MCF 10A (cell line): ENCODE data around the gene LSR. TPM values are rescaled to one million over a fixed set of nuclear protein-coding genes. Genes with fewer than 3 reads are reported as not detected.

Experiments
- BruUV-seq: library from RNA; stranded (reverse); fragments of 400-500 nt; replicated peaks from 2 replicates; lab custom pipeline; 2021; lab: Mats Ljungman, UMichigan
- CTCF ChIA-PET: fragments of 300-600 bp; sonication (Branson Sonifier 250); formaldehyde crosslinking; extraction: SDS; loops from one replicate; lab custom pipeline; 2021; ENCODE audit warnings: antibody characterized with exemption, inconsistent platforms; lab: Yijun Ruan, JAX
- POLR2A ChIA-PET: fragments of 300-600, 350-650 bp; sonication (Branson Sonifier 250); formaldehyde crosslinking; extraction: SDS; loops from one replicate; lab custom pipeline; 2020; ENCODE audit warnings: antibody characterized with exemption, inconsistent platforms; lab: Yijun Ruan, JAX
- DNase-seq: peaks from one replicate; pipeline ENCODE4 v3.0.0-alpha.2; 2018; ENCODE audit not compliant: unreplicated experiment
- H3K27ac Mint-ChIP-seq: one replicate; pipeline ENCODE4 v1.8.0; 2022; ENCODE audit warnings: mild to moderate bottlenecking, low read depth, mixed read lengths; ENCODE audit not compliant: unreplicated experiment
- H3K27me3 Mint-ChIP-seq: one replicate; pipeline ENCODE4 v1.8.0; 2022; ENCODE audit warnings: mixed read lengths; ENCODE audit not compliant: insufficient read depth, unreplicated experiment
- H3K36me3 Mint-ChIP-seq: one replicate; pipeline ENCODE4 v1.8.0; 2022; ENCODE audit warnings: mild to moderate bottlenecking, moderate library complexity, mixed read lengths; ENCODE audit not compliant: insufficient read depth, unreplicated experiment
- H3K4me1 Mint-ChIP-seq: one replicate; pipeline ENCODE4 v1.8.0; 2022; ENCODE audit warnings: mixed read lengths; ENCODE audit not compliant: insufficient read depth, unreplicated experiment
- H3K4me3 Mint-ChIP-seq: one replicate; pipeline ENCODE4 v1.8.0; 2022; ENCODE audit warnings: mild to moderate bottlenecking, moderate library complexity, mixed read lengths; ENCODE audit not compliant: unreplicated experiment
- H3K9me3 Mint-ChIP-seq: one replicate; pipeline ENCODE4 v1.8.0; 2022; ENCODE audit warnings: mixed read lengths; ENCODE audit not compliant: unreplicated experiment
- CTCF ChIP-seq: fragments of 200-600 bp; IDR thresholded peaks from one replicate; pipeline ENCODE4 v1.8.0; 2022; ENCODE audit warnings: antibody characterized with exemption, mild to moderate bottlenecking; ENCODE audit not compliant: unreplicated experiment
- intact Hi-C: fragments of 100-400 bp; cut with micrococcal nuclease; formaldehyde crosslinking; loops from 2 replicates; pipeline ENCODE4 v1.14.1; 2022
- total RNA-seq: library from RNA; stranded (reverse); gene quantifications from 2 replicates; pipeline ENCODE4 v1.2.3, GENCODE V29; 2022

LSR gene
- total RNA-seq, 1 experiment from 2014 or later: 64.1 TPM

- Mint-ChIP-seq H3K27ac (no peak overlapping the region), H3K36me3 (no peaks in the 10 kb centered on the region), H3K4me3 (no peak overlapping the region), H3K27me3 (peaks cover 12% of the 10 kb centered on the region), H3K4me1 (no peaks in the 10 kb centered on the region), H3K9me3 (no peaks in the 10 kb centered on the region)
- ChIA-PET POLR2A (no interaction called here), CTCF (interaction anchor here (0.6 kb wide), 2 partner anchors 12 to 245 kb away, joined by 3 read pairs; no protein-coding TSS in a partner anchor)
- BruUV-seq: no TSS peak
- no peak for DNase-seq
- TF ChIP-seq CTCF: no peak
- intact Hi-C loops: no loop called here
Observed at GRCh38 chr19:35303357-35303915, 54.6 kb downstream of the LSR start.

DNA sequence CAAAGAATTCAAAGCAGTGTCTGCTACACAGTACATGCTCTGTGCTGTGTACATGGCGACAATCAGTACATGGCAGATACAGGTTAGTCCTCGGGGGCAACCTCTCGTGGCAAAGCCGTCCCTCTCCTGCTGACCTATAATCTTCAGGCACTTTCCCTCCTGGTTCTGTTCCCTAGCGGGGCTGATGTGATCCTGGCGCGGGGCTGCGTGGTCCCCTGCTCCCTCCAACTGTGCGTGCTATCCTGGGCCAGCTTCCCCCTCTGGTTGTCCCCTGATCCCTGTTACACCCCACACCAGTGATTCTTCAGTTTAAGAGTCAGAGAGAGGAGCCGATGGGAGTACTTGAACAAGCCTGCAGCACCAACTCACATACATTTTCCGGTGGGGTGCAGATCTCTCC, 55.2 kb downstream of the LSR start:
- ChIA-PET POLR2A (no interaction called here), CTCF (interaction anchor here (0.6 kb wide), 1 partner anchor 13 kb away, joined by 3 read pairs; no protein-coding TSS in a partner anchor)
- no peak for DNase-seq
- H3K4me3 Mint-ChIP-seq: no peak overlapping the region
- H3K9me3 Mint-ChIP-seq: no peaks in the 10 kb centered on the region
- H3K4me1 Mint-ChIP-seq: no peaks in the 10 kb centered on the region
- intact Hi-C loops: no loop called here
- no TSS peak for BruUV-seq
- no peak for TF ChIP-seq CTCF
- no peaks in the 10 kb centered on the region for H3K36me3 Mint-ChIP-seq
- peaks cover 12% of the 10 kb centered on the region for H3K27me3 Mint-ChIP-seq
- no peak overlapping the region for H3K27ac Mint-ChIP-seq

DNA sequence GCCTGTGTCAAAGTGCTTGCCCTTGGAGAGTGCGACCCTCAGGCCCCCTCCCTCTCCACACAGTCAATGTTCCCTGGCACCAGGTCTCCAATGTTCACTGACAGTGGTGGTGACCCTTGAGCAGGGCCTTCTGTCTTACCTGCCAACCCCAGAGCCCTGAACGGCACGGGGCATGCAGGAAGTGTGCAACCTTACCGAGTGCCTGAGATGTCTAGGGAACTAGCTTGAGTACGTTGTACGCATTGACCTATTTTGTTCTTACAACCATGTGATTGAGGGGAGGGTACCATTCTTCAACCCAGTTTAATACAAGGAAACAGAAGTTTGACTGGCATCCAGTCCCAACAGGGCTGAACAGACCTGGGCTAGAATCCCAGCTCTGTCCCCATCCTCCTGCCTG, 56.4 kb downstream of the LSR start:
- no peak overlapping the region for H3K4me3 Mint-ChIP-seq
- H3K36me3 Mint-ChIP-seq: no peaks in the 10 kb centered on the region
- ChIA-PET CTCF (interaction anchor here (0.5 kb wide), 1 partner anchor 21 kb away, joined by 3 read pairs; no protein-coding TSS in a partner anchor), POLR2A (no interaction called here)
- TF ChIP-seq CTCF: no peak
- no TSS peak for BruUV-seq
- no peak overlapping the region for H3K27ac Mint-ChIP-seq
- H3K9me3 Mint-ChIP-seq: no peaks in the 10 kb centered on the region
- H3K4me1 Mint-ChIP-seq: no peaks in the 10 kb centered on the region
- no peak for DNase-seq
- H3K27me3 Mint-ChIP-seq: peaks cover 12% of the 10 kb centered on the region
- intact Hi-C loops: no loop called here

- peaks cover 12% of the 10 kb centered on the region for H3K27me3 Mint-ChIP-seq
- H3K9me3 Mint-ChIP-seq: no peaks in the 10 kb centered on the region
- ChIA-PET CTCF (interaction anchor here (0.5 to 1.4 kb wide), 2 partner anchors 9 to 71 kb away, joined by 3 to 4 read pairs; no protein-coding TSS in a partner anchor), POLR2A (no interaction called here)
- TF ChIP-seq CTCF: no peak
- no TSS peak for BruUV-seq
- no peaks in the 10 kb centered on the region for H3K4me1 Mint-ChIP-seq
- DNase-seq: peak; percentile 24
- no peak overlapping the region for H3K27ac Mint-ChIP-seq
- H3K36me3 Mint-ChIP-seq: no peaks in the 10 kb centered on the region
- H3K4me3 Mint-ChIP-seq: no peak overlapping the region
- intact Hi-C loops: no loop called here
Observed at GRCh38 chr19:35306473-35307246, 57.9 kb downstream of the LSR start.
